Lower lobe of right lung (tissue), 2 donors: ENCODE data around the gene TMEM253. TPM values are rescaled to one million over a fixed set of nuclear protein-coding genes. Genes with fewer than 3 reads are reported as not detected.

ENCODE experiments used
- ATAC-seq, 2 donors: fragments of 200-7000 bp; cut with Tn5 transposase; one replicate each; pipeline ENCODE4 v1.9.1; 2020 to 2022; ENCODE audit warnings: mild to moderate bottlenecking in 2 of 2, moderate library complexity in 2 of 2
- DNase-seq: peaks from one replicate; pipeline ENCODE4 v3.0.0-alpha.2; 2020
- H3K27ac ChIP-seq: fragments of 200-600 bp; one replicate; pipeline ENCODE4 v1.8.0; 2022
- H3K27me3 ChIP-seq: fragments of 200-600 bp; one replicate; pipeline ENCODE4 v1.8.0; 2022; ENCODE audit warnings: low read depth
- H3K36me3 ChIP-seq: fragments of 200-600 bp; one replicate; pipeline ENCODE4 v1.8.0; 2022; ENCODE audit warnings: mild to moderate bottlenecking
- H3K4me1 ChIP-seq: fragments of 200-600 bp; one replicate; pipeline ENCODE4 v1.8.0; 2022
- H3K4me3 ChIP-seq: fragments of 200-600 bp; one replicate; pipeline ENCODE4 v1.8.0; 2022; ENCODE audit warnings: mild to moderate bottlenecking
- H3K9me3 ChIP-seq: fragments of 200-600 bp; one replicate; pipeline ENCODE4 v1.8.0; 2022
- intact Hi-C: fragments of 100-400 bp; cut with DNase I; formaldehyde crosslinking; loops from one replicate; pipeline ENCODE4 v1.11.0; 2022
- total RNA-seq: library from RNA; stranded (reverse); fragmentation: NEBNext Ultra II Directional; extraction: Animal tissue kit (Norgen Biotek cat#: 25700); gene quantifications from one replicate; pipeline ENCODE4 v1.2.1, GENCODE V29; 2021
- TF ChIP-seq, protein P1 (sequence below): fragments of 200-600 bp; IDR thresholded peaks from one replicate; pipeline ENCODE4 v1.8.0; 2022; ENCODE audit warnings: antibody characterized with exemption, mild to moderate bottlenecking
- donor health status: DM: no; HTN: yes; CAD: no; lungs with severe emphysema.

Gene TMEM253
- total RNA-seq, 1 donor from 2014 or later: 0.50 TPM

DNA sequence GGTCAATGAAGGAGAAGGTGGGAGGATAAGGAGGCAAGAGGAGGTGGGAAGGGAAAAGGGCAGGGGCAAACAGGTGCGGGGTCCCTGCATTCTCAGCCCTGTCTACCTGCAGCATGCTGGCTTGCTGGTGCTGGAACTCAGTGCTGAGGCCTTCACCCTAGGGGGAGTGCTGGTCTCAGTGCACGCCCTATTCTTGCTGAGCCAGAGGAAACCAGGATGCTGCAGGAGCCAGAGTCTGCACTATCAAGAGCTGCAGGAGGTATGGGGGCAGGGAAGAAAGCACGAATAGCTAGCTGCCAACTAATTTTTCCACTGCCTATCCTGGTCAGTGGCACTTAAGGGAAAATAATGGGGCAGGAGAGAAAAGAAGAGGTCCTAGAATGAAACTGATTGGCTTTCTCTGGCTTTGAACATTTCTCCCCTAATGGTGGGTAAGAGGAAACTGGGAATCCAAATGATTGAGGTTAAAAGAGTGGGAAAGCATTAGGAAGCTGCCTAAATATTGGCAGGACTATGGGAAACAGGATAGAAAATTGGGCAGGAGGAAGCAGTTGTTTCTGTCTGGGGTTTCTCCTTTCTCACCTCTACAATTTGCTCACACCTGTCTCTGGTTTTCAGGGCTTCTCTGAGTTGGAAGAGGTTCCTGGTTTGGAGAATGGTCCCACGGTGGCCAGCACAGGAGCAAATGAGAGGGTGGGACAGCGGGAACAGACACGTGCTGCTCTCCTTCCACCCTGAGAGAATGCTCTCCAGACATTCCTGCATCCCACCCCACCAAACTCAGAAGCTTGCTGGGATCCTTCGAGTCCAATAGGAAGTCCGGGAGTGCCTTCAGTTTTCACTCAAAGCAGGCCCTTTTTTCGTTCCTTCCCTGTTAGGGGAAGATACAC, 1.9 kb downstream of the TMEM253 start:
- Histone ChIP-seq H3K4me1 (peaks cover 49% of the 10 kb centered on the region), H3K27me3 (no peaks in the 10 kb centered on the region), H3K4me3 (peak overlapping the region; percentile 76), H3K27ac (no peak overlapping the region), H3K9me3 (no peaks in the 10 kb centered on the region), H3K36me3 (no peaks in the 10 kb centered on the region)
- ATAC-seq (no peak), DNase-seq (no peak)
- intact Hi-C loops: no loop called here
- TF ChIP-seq, protein P1, sequence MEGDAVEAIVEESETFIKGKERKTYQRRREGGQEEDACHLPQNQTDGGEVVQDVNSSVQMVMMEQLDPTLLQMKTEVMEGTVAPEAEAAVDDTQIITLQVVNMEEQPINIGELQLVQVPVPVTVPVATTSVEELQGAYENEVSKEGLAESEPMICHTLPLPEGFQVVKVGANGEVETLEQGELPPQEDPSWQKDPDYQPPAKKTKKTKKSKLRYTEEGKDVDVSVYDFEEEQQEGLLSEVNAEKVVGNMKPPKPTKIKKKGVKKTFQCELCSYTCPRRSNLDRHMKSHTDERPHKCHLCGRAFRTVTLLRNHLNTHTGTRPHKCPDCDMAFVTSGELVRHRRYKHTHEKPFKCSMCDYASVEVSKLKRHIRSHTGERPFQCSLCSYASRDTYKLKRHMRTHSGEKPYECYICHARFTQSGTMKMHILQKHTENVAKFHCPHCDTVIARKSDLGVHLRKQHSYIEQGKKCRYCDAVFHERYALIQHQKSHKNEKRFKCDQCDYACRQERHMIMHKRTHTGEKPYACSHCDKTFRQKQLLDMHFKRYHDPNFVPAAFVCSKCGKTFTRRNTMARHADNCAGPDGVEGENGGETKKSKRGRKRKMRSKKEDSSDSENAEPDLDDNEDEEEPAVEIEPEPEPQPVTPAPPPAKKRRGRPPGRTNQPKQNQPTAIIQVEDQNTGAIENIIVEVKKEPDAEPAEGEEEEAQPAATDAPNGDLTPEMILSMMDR: no peak

- DNase-seq (no peak), ATAC-seq (no peak)
- TF ChIP-seq, protein P1: no peak
- H3K4me3 ChIP-seq: peak overlapping the region; percentile 76
- no peaks in the 10 kb centered on the region for H3K36me3 ChIP-seq
- peaks cover 49% of the 10 kb centered on the region for H3K4me1 ChIP-seq
- H3K27ac ChIP-seq: peak overlapping the region; percentile 99
- H3K9me3 ChIP-seq: no peaks in the 10 kb centered on the region
- intact Hi-C loops: no loop called here
- H3K27me3 ChIP-seq: no peaks in the 10 kb centered on the region
Observed at GRCh38 chr14:21103411-21103709, 2.5 kb downstream of the TMEM253 start.

- Histone ChIP-seq H3K4me1 (peaks cover 48% of the 10 kb centered on the region), H3K9me3 (no peaks in the 10 kb centered on the region), H3K27me3 (no peaks in the 10 kb centered on the region), H3K36me3 (no peaks in the 10 kb centered on the region), H3K4me3 (peak overlapping the region; percentile 76), H3K27ac (peak overlapping the region; percentile 99)
- TF ChIP-seq, protein P1: peak; percentile 84
- intact Hi-C loops: no loop called here
- ATAC-seq: peak; percentile 97
- peak; percentile 98 for DNase-seq
Observed at GRCh38 chr14:21103710-21104447, 3.0 kb downstream of the TMEM253 start.

GRCh38 chr14:21104448-21105060, 3.7 kb downstream of the TMEM253 start:
- Histone ChIP-seq H3K27me3 (no peaks in the 10 kb centered on the region), H3K9me3 (no peaks in the 10 kb centered on the region), H3K4me3 (peak overlapping the region; percentile 76), H3K36me3 (no peaks in the 10 kb centered on the region), H3K4me1 (peaks cover 41% of the 10 kb centered on the region), H3K27ac (peak overlapping the region; percentile 99)
- ATAC-seq: peak; percentile 85 to 86
- intact Hi-C loops: no loop called here
- DNase-seq: peak; percentile 85
- TF ChIP-seq, protein P1: peak; percentile 93

GRCh38 chr14:21105095-21105494, 4.2 kb downstream of the TMEM253 start:
- no peaks in the 10 kb centered on the region for H3K27me3 ChIP-seq
- peaks cover 36% of the 10 kb centered on the region for H3K4me1 ChIP-seq
- intact Hi-C loops: no loop called here
- H3K36me3 ChIP-seq: no peaks in the 10 kb centered on the region
- no peak overlapping the region for H3K4me3 ChIP-seq
- ATAC-seq (no peak), DNase-seq (no peak)
- H3K9me3 ChIP-seq: no peaks in the 10 kb centered on the region
- H3K27ac ChIP-seq: peak overlapping the region; percentile 99
- TF ChIP-seq, protein P1: no peak
